ENCODE data around the gene ITIH3.

- TF ChIP-seq CTCF (IDR thresholded peaks at IDR 0.05), result no peak
- TF ChIP-seq EZH2phosphoT487 (IDR thresholded peaks at IDR 0.05), result no peak
These were observed 21.6 kb downstream of the ITIH3 start for GRCh38 chr3:52816199-52816598.

All from neural progenitor cell (in vitro differentiated cells).